RWPE2 (cell line): ENCODE data around the gene KLHL29.

Experiments
- ATAC-seq: fragments of 200-7000 bp; cut with Tn5 transposase; 3 replicates; pipeline ENCODE4 v1.9.1; 2021; ENCODE audit warnings: low read depth
- DNase-seq: peaks from one replicate; pipeline ENCODE4 v3.0.0-alpha.2; 2020; ENCODE audit warnings: low spot score
- H3K27ac ChIP-seq: fragments of 450-650 bp; 2 replicates; pipeline ENCODE4 v1.5.1; 2017; ENCODE audit warnings: mild to moderate bottlenecking; ENCODE audit not compliant: poor library complexity, severe bottlenecking
- H3K27me3 ChIP-seq: fragments of 250-450 bp; sonication (Bioruptor Pico); 2 replicates; pipeline ENCODE4 v1.5.1; 2021; ENCODE audit warnings: mild to moderate bottlenecking, moderate library complexity; ENCODE audit not compliant: insufficient read depth, poor library complexity, severe bottlenecking
- H3K36me3 ChIP-seq: fragments of 250-450 bp; sonication (Bioruptor Pico); 2 replicates; pipeline ENCODE4 v1.5.1; 2020; ENCODE audit warnings: low read depth, mild to moderate bottlenecking, moderate library complexity
- H3K4me1 ChIP-seq: fragments of 250-450 bp; sonication (Bioruptor Pico); 2 replicates; pipeline ENCODE4 v1.5.1; 2021; ENCODE audit warnings: mild to moderate bottlenecking, moderate library complexity; ENCODE audit not compliant: insufficient read depth, poor library complexity, severe bottlenecking
- H3K4me3 ChIP-seq: fragments of 250-450 bp; sonication (Bioruptor Pico); 2 replicates; pipeline ENCODE4 v1.5.1; 2021; ENCODE audit warnings: mild to moderate bottlenecking, moderate library complexity; ENCODE audit not compliant: severe bottlenecking
- H3K9me3 ChIP-seq: fragments of 250-450 bp; sonication (Bioruptor Pico); 2 replicates; pipeline ENCODE4 v1.5.1; 2021; ENCODE audit warnings: mild to moderate bottlenecking, moderate library complexity; ENCODE audit not compliant: severe bottlenecking
- TF ChIP-seq, protein P1 (sequence below): fragments of 450-650 bp; IDR thresholded peaks from one replicate; pipeline ENCODE4 v1.5.1; 2017; ENCODE audit warnings: mild to moderate bottlenecking, moderate library complexity; ENCODE audit not compliant: poor library complexity, severe bottlenecking

KLHL29 gene

DNA sequence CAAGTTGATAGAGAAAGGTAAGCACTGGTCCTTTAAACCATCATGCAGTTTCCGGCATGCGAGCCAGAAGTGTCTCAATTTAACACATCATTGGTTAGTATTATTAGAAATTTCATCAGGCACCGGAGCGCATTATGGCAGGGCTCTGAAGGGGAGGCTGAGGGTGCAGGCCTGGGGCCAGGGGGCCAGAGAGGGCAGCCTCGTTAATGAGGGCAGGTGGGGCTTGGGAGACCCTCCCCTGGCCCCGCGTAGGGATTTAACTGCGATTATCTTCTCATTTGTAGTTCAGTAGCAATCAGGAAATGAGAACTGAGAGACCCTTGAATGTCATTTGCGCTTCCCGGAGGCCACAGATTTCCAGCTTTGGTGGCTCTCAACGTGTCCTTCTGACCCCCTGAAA, 246.4 kb downstream of the KLHL29 start:
- Histone ChIP-seq H3K27ac (no peak overlapping the region), H3K9me3 (no peaks in the 10 kb centered on the region), H3K4me1 (no peaks in the 10 kb centered on the region), H3K27me3 (no peaks in the 10 kb centered on the region), H3K4me3 (no peak overlapping the region), H3K36me3 (no peaks in the 10 kb centered on the region)
- DNase-seq (no peak), ATAC-seq (no peak)
- TF ChIP-seq, protein P1, sequence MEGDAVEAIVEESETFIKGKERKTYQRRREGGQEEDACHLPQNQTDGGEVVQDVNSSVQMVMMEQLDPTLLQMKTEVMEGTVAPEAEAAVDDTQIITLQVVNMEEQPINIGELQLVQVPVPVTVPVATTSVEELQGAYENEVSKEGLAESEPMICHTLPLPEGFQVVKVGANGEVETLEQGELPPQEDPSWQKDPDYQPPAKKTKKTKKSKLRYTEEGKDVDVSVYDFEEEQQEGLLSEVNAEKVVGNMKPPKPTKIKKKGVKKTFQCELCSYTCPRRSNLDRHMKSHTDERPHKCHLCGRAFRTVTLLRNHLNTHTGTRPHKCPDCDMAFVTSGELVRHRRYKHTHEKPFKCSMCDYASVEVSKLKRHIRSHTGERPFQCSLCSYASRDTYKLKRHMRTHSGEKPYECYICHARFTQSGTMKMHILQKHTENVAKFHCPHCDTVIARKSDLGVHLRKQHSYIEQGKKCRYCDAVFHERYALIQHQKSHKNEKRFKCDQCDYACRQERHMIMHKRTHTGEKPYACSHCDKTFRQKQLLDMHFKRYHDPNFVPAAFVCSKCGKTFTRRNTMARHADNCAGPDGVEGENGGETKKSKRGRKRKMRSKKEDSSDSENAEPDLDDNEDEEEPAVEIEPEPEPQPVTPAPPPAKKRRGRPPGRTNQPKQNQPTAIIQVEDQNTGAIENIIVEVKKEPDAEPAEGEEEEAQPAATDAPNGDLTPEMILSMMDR: no peak

DNA sequence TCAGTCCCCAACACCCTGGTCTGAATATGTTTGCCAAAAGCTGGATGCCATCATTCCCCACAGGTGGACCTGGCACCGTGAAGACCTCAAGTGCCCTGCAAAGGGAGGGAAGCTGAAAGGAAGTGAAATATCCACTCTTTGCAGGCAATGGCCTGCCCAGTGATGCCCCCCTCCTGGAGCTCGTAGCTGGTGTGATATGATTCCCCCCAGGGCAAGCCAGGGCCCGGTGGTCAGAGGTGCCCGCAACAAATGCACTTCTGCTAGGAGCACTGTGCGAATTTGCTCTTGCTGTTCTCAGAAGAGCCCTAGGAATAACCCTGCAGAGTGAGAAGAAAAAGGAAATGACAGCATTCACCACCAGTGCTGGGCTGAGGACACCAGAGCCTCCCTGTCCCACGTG, 247.4 kb downstream of the KLHL29 start:
- TF ChIP-seq, protein P1: no peak
- H3K27ac ChIP-seq: no peak overlapping the region
- H3K36me3 ChIP-seq: no peaks in the 10 kb centered on the region
- H3K4me3 ChIP-seq: no peak overlapping the region
- H3K4me1 ChIP-seq: no peaks in the 10 kb centered on the region
- no peak for DNase-seq
- no peaks in the 10 kb centered on the region for H3K9me3 ChIP-seq
- H3K27me3 ChIP-seq: no peaks in the 10 kb centered on the region
- ATAC-seq: no peak

DNA sequence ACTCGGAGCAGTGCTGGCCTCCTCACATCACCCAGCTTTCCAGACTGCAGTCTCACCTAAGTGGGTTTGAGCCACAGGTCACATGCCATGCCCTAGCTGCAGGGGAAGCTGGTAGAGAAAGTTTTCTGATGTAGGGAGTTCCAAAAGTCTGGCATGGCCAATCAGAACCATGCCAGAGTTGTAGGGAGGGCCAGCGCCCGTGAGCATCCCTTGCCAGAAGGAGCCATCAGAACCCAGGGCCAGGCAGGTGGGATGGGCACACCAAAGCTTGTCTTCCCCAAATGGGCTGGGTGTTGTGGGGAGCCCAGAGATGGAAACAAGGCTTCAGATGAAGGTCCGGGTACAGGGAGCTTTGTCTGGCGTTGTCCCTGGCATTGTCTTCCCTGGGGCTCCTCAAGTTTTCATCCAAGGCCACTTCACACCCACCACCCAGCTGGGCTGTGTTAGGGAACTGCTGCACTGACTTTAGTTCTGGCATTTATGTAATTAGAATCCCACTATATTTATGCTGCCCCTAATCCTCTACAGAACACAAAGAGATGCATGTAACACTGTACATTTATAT, 247.9 kb downstream of the KLHL29 start:
- H3K27ac ChIP-seq: no peak overlapping the region
- DNase-seq (no peak), ATAC-seq (no peak)
- H3K4me3 ChIP-seq: no peak overlapping the region
- H3K36me3 ChIP-seq: no peaks in the 10 kb centered on the region
- H3K4me1 ChIP-seq: no peaks in the 10 kb centered on the region
- no peaks in the 10 kb centered on the region for H3K9me3 ChIP-seq
- TF ChIP-seq, protein P1: no peak
- H3K27me3 ChIP-seq: no peaks in the 10 kb centered on the region

DNA sequence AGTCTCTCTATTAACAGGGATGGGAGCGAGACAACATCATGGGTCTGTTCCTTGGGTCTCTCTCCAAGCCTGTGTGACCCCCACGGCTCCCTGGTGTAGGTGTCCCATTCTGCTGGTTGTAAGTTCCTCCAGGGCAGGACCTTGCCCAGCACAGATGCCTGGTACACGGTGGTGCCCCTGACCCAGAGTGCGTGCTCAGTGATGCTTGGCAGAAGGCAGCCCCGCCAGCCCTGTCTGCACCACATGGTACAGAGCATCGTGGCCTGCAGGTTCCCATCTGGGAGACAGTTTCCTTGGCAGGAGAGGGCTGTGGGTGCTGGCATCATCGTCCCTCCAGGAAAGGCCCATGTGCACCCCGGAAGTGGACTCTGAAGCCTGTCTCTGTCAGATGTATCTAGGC, 249.0 kb downstream of the KLHL29 start:
- TF ChIP-seq, protein P1: no peak
- Histone ChIP-seq H3K9me3 (no peaks in the 10 kb centered on the region), H3K4me3 (no peak overlapping the region), H3K27ac (no peak overlapping the region), H3K36me3 (no peaks in the 10 kb centered on the region), H3K27me3 (no peaks in the 10 kb centered on the region), H3K4me1 (no peaks in the 10 kb centered on the region)
- ATAC-seq (no peak), DNase-seq (no peak)

DNA sequence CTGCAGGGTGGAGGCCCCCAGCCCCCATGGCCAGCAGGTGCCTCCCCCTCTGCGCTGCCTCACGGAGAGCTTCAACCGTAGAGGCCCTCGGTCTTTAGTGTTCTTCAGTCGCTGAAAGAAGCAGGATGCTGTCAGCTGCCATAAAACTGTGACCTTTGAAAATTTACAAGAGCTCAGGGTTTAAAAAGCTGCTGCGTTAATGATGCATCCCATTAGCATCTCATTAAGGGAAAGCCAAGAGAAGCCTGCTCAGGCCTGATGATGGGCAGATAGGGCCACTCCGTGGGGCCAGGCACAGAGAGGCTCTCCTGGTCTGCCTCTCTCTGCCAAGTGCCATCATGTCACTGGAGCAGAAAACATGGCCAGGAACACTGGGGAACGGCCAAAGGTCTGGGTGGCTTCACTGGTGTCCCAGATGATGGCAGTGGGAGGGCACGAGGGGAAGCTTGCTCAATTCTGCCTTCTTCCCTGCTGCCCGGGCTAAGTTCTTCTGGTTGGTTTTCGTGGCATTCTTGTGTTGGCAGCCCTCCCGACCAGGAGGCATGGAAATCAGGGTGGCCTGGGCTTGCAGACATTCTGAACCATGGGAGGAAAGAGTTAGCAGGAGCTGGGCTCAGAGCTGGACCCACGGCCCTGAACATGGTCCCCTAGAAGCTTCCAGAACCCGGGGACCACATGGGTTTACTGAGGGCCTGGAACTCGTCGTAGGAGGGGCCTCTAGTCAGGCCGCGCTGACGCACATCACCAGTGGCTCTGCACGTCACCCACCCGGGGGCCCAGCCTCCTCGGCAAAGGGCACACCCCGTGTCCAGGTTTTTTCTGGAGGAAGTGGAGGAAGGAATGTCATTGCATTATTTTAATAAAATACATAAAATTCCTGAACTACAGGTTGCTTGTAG, 250.7 kb downstream of the KLHL29 start:
- no peak overlapping the region for H3K27ac ChIP-seq
- no peaks in the 10 kb centered on the region for H3K4me1 ChIP-seq

More for the DNA sequence above, 250.7 kb downstream of the KLHL29 start:
- H3K27me3 ChIP-seq: no peaks in the 10 kb centered on the region
- TF ChIP-seq, protein P1: no peak
- no peaks in the 10 kb centered on the region for H3K9me3 ChIP-seq
- no peaks in the 10 kb centered on the region for H3K36me3 ChIP-seq
- ATAC-seq (no peak), DNase-seq (no peak)
- H3K4me3 ChIP-seq: no peak overlapping the region
